HEK293T (cell line): Measurements from ENCODE around the gene RNF214.

Experiments used
- BHLHE40 ChIP-seq: fragments of 450-650 bp; IDR thresholded peaks from 2 replicates; pipeline ENCODE4 v1.6.1; 2016; ENCODE audit warnings: mild to moderate bottlenecking, moderate library complexity, borderline replicate concordance
- ELF4 ChIP-seq: fragments of 450-650 bp; IDR thresholded peaks from 2 replicates; pipeline ENCODE4 v1.6.1; 2017; ENCODE audit warnings: antibody characterized with exemption
- FOXM1 ChIP-seq: fragments of 450-650 bp; IDR thresholded peaks from 2 replicates; pipeline ENCODE4 v1.6.1; 2017; ENCODE audit warnings: mild to moderate bottlenecking, borderline replicate concordance
- L3MBTL2 ChIP-seq: fragments of 450-650 bp; conservative IDR thresholded peaks from 2 replicates; pipeline ENCODE4 v1.6.1; 2016; ENCODE audit warnings: mild to moderate bottlenecking
- LEF1 ChIP-seq: fragments of 450-650 bp; IDR thresholded peaks from 2 replicates; pipeline ENCODE4 v1.6.1; 2017; ENCODE audit warnings: mild to moderate bottlenecking, borderline replicate concordance
- NFRKB ChIP-seq: fragments of 450-650 bp; IDR thresholded peaks from 2 replicates; pipeline ENCODE4 v1.6.1; 2016; ENCODE audit warnings: mild to moderate bottlenecking, moderate library complexity
- SP1 ChIP-seq: fragments of 450-650 bp; IDR thresholded peaks from 2 replicates; pipeline ENCODE4 v1.6.1; 2017
- TARDBP ChIP-seq: fragments of 450-650 bp; IDR thresholded peaks from 2 replicates; pipeline ENCODE4 v1.6.1; 2016
- ZNF384 ChIP-seq: fragments of 450-650 bp; IDR thresholded peaks from 2 replicates; pipeline ENCODE4 v1.6.1; 2016

- no peak for TF ChIP-seq SP1
- TF ChIP-seq FOXM1: no peak
- TF ChIP-seq ELF4: no peak
- TF ChIP-seq LEF1: no peak
- no peak for TF ChIP-seq TARDBP
- TF ChIP-seq ZNF384: no peak
- no peak for TF ChIP-seq BHLHE40
- TF ChIP-seq L3MBTL2: no peak
- TF ChIP-seq NFRKB: no peak
These were observed 13.0 kb upstream of the RNF214 start for GRCh38 chr11:117219455-117219854.
